ENCODE data around the gene HSF2. TPM values are rescaled to one million over a fixed set of nuclear protein-coding genes. Genes with fewer than 3 reads are reported as not detected.

Gene HSF2
- total RNA-seq, 4 donors from 2014 or later = 10.7 to 27.1 (median 17.6) TPM

DNA sequence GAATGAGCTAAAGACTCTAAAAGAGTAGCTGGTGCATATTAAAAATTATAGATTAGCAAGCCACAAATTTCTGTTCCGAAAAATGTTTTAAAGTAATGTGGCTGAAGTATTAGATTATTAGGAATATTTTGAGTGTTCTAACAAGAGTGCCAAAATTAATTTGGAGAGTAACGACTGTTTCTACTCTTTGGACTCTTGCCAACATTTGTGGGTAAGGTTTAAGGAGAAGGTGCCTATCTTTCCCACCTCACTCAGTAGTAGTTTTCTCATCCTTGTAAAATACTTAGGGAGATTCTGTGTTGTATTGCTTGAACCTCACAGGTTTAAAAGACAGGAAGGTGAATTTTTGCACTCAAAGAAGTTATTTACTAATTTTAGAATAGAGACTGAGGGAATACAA is 5.0 kb downstream of the HSF2 start:
- 62 to 63% methylated on average over 2 of the region's 2 CpGs for WGBS, 2 donors
- no peak for DNase-seq (ENCODE audit: low spot score in 2 of 2)
- intact Hi-C loops (cut with DNase I; ENCODE audit: low total_unique reads) = no loop called here
- H3K4me3 ChIP-seq (ENCODE audit: low read depth, poor library complexity, severe bottlenecking) = no peak overlapping the region
- TF ChIP-seq POLR2A (IDR thresholded peaks at IDR 0.05) = no peak
- no peak for TF ChIP-seq CTCF (IDR thresholded peaks at IDR 0.05)

GRCh38 chr6:122405417-122405816 is 6.0 kb downstream of the HSF2 start:
- intact Hi-C loops (cut with DNase I; ENCODE audit: low total_unique reads) = no loop called here
- H3K4me3 ChIP-seq (ENCODE audit: low read depth, poor library complexity, severe bottlenecking) = no peak overlapping the region
- DNase-seq (ENCODE audit: low spot score in 2 of 2) = no peak
- 80 to 92% methylated on average over 1 of the region's 1 CpG for WGBS, 2 donors
- no peak for TF ChIP-seq CTCF (IDR thresholded peaks at IDR 0.05)
- TF ChIP-seq POLR2A (IDR thresholded peaks at IDR 0.05) = no peak

DNA sequence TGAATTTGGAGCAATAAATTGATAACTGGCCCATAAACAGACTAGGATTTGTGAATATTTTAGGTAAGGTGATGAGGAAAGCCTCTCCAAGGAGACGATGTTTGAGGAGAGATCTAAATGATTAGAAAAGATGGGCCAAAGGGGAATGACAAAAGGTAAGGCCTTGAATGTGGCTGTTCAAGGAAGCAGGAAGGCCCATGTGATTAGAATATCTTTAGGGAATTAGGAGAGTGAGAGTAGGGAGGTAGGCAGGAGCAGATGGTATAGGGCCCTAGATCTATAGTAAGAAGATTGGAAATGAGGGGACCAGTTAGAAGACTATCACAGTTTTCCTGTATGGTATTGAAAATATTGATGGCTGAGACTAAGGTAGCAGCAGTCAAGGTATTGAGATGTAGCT is 6.7 kb downstream of the HSF2 start:
- no peak for DNase-seq (ENCODE audit: low spot score in 2 of 2)
- no peak overlapping the region for H3K4me3 ChIP-seq (ENCODE audit: low read depth, poor library complexity, severe bottlenecking)
- intact Hi-C loops (cut with DNase I; ENCODE audit: low total_unique reads) = no loop called here
- TF ChIP-seq CTCF (IDR thresholded peaks at IDR 0.05) = no peak
- TF ChIP-seq POLR2A (IDR thresholded peaks at IDR 0.05) = no peak
- 89 to 92% methylated on average over 1 of the region's 1 CpG for WGBS, 2 donors

DNA sequence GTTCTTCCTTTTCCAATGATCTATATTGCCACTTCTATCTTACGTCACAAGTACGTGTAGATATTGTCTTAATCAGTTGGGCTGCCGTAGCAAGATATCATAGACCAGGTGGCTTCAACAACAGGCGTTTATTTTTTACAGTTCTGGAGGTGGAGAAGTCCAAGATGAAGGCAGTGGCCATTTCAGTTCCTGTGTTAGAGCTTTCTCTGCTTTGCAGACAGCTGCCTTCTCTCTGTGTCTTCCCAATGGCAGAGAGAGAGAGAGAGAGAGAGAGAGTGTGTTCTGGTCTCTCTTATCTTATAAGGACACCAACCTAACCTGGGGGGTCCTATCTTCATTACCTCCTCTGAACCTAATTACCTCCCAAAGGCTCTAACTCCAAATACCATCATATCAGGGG is 8.3 kb downstream of the HSF2 start:
- no peak overlapping the region for H3K4me3 ChIP-seq (ENCODE audit: low read depth, poor library complexity, severe bottlenecking)
- intact Hi-C loops (cut with DNase I; ENCODE audit: low total_unique reads) = no loop called here
- WGBS, 2 donors = 71 to 75% methylated on average over 4 of the region's 4 CpGs
- no peak for DNase-seq (ENCODE audit: low spot score in 2 of 2)
- no peak for TF ChIP-seq CTCF (IDR thresholded peaks at IDR 0.05)
- no peak for TF ChIP-seq POLR2A (IDR thresholded peaks at IDR 0.05)

- no peak for DNase-seq (ENCODE audit: low spot score in 2 of 2)
- 77% methylated on average over 1 of the region's 1 CpG for WGBS, 2 donors
- no peak overlapping the region for H3K4me3 ChIP-seq (ENCODE audit: low read depth, poor library complexity, severe bottlenecking)
- intact Hi-C loops (cut with DNase I; ENCODE audit: low total_unique reads) = no loop called here
- TF ChIP-seq POLR2A (IDR thresholded peaks at IDR 0.05) (no peak), CTCF (IDR thresholded peaks at IDR 0.05) (no peak)
Measured at GRCh38 chr6:122408240-122408639, 8.8 kb downstream of the HSF2 start.

- TF ChIP-seq POLR2A (IDR thresholded peaks at IDR 0.05) (no peak), CTCF (IDR thresholded peaks at IDR 0.05) (no peak)
- WGBS, 2 donors = 69 to 70% methylated on average over 6 of the region's 6 CpGs
Measured at GRCh38 chr6:122408702-122409458, 9.4 kb downstream of the HSF2 start.

More at GRCh38 chr6:122408702-122409458, 9.4 kb downstream of the HSF2 start:
- H3K4me3 ChIP-seq (ENCODE audit: low read depth, poor library complexity, severe bottlenecking) = no peak overlapping the region
- no peak for DNase-seq (ENCODE audit: low spot score in 2 of 2)
- intact Hi-C loops (cut with DNase I; ENCODE audit: low total_unique reads) = no loop called here
